Transverse colon (tissue), 4 donors: ENCODE measurements around the gene DRC3. TPM values are rescaled to one million over a fixed set of nuclear protein-coding genes. Genes with fewer than 3 reads are reported as not detected.

Experiments
- DNase-seq: peaks from one replicate; pipeline ENCODE4 v3.0.0-alpha.2; 2019
- H3K27ac ChIP-seq, 4 donors: fragments of 200-600 bp; sonication (generic); 2 replicates each; pipeline ENCODE4 v1.5.1; 2016 to 2018; ENCODE audit warnings: inconsistent platforms in 4 of 4
- H3K27me3 ChIP-seq: fragments of 200-600 bp; sonication (generic); 2 replicates; pipeline ENCODE4 v1.5.1; 2017; ENCODE audit warnings: inconsistent platforms
- H3K36me3 ChIP-seq, 4 donors: fragments of 200-600 bp; sonication (generic); 2 replicates each; pipeline ENCODE4 v1.5.1; 2017 to 2019; ENCODE audit warnings: inconsistent platforms in 4 of 4
- H3K4me1 ChIP-seq, 4 donors: fragments of 200-600 bp; sonication (generic); 2 replicates each; pipeline ENCODE4 v1.5.1; 2017 to 2020; ENCODE audit warnings: inconsistent platforms in 4 of 4
- H3K4me3 ChIP-seq, 4 donors: fragments of 200-600 bp; sonication (generic); 1 replicate in 1 of 4; 2 replicates in 3 of 4; pipeline versions ENCODE4 v1.5.1 to v1.6.1; 2017 to 2019; ENCODE audit warnings: inconsistent platforms in 4 of 4
- H3K9me3 ChIP-seq, 2 donors: fragments of 200-600 bp; sonication (generic); 2 replicates each; pipeline ENCODE4 v1.5.1; 2017 to 2019; ENCODE audit warnings: inconsistent platforms in 2 of 2
- CTCF ChIP-seq, 5 experiments: fragments of 200-600 bp in 3 of 5; fragments of 450-650 bp in 2 of 5; sonication (generic) in 3 of 5; IDR thresholded peaks; 1 replicate in 2 of 5; 2 replicates in 3 of 5; pipeline ENCODE4 v1.5.1; 2016 to 2017; ENCODE audit warnings: antibody characterized with exemption in 5 of 5, inconsistent platforms in 3 of 5, mild to moderate bottlenecking in 2 of 5, moderate library complexity in 1 of 5
- EP300 ChIP-seq: sonication (generic); formaldehyde crosslinking; IDR thresholded peaks from one replicate; pipeline ENCODE4 v1.6.1; 2017; ENCODE audit warnings: antibody characterized with exemption, low read depth
- POLR2A ChIP-seq: fragments of 450-650 bp; IDR thresholded peaks from one replicate; pipeline ENCODE4 v1.6.1; 2016; ENCODE audit warnings: antibody characterized with exemption, mild to moderate bottlenecking, moderate library complexity
- POLR2AphosphoS5 ChIP-seq, 3 donors: sonication (generic); formaldehyde crosslinking; IDR thresholded peaks; one replicate each; pipeline ENCODE4 v1.6.1; 2016; ENCODE audit warnings: antibody characterized with exemption in 3 of 3
- WGBS, 2 donors: methylation state at CpG; one replicate each; pipeline ENCODE4 v1.1.5; 2018; ENCODE audit warnings: low coverage in 1 of 2; 5-methylcytosine and 5-hydroxymethylcytosine counted together
- in situ Hi-C, 4 donors: fragments of 200-750 bp; cut with MboI; loops; one replicate each; pipeline versions ENCODE4 v1.15.0 to v1.15.1; 2017; ENCODE audit warnings: low sequenced_read_pairs in 3 of 4, low pct_ligation_motif_present in 1 of 4, low pct_unique_long_range_greater_than_20kb in 1 of 4
- intact Hi-C: fragments of 100-400 bp; cut with DNase I; formaldehyde crosslinking; loops from one replicate; pipeline ENCODE4 v1.15.1; 2023; ENCODE audit warnings: low total_unique reads
- total RNA-seq, 4 donors: library from RNA; depleted of rRNA; stranded (reverse); fragments of >200 nt; gene quantifications; one replicate each; pipeline ENCODE4 v1.1.0, GENCODE V29; 2016

The DRC3 gene
- total RNA-seq, 4 donors from 2014 or later, result 0.64 to 1.8 (median 0.82) TPM; not detected in 1

- no peak for TF ChIP-seq CTCF (IDR thresholded peaks at IDR 0.05)
- no peak for TF ChIP-seq POLR2AphosphoS5 (IDR thresholded peaks at IDR 0.05)
- no peak for TF ChIP-seq EP300
- no peak for TF ChIP-seq POLR2A
Observed at GRCh38 chr17:18028114-18028951, 55.7 kb downstream of the DRC3 start.

GRCh38 chr17:18028952-18029540 is 56.4 kb downstream of the DRC3 start:
- Histone ChIP-seq H3K4me3 (no peak overlapping the region), H3K36me3 (peaks cover 0 to 5% (median 0%) of the 10 kb centered on the region in 4 donors), H3K9me3 (no peaks in the 10 kb centered on the region), H3K4me1 (peaks cover 0 to 7% (median 0%) of the 10 kb centered on the region in 4 donors), H3K27ac (no peak overlapping the region), H3K27me3 (no peaks in the 10 kb centered on the region)
- no peak for TF ChIP-seq POLR2A
- TF ChIP-seq EP300, result no peak
- no peak for TF ChIP-seq CTCF (IDR thresholded peaks at IDR 0.05)
- TF ChIP-seq POLR2AphosphoS5 (IDR thresholded peaks at IDR 0.05), result no peak
- WGBS, 2 donors, result 90 to 92% methylated on average over 2 to 8 of the region's 8 CpGs
- in situ Hi-C loops (loop anchor here (10.0 to 25.0 kb wide), 5 partner anchors 54 to 354 kb away; partner anchors contain the start of genes DRC3 (in 1 of the 4), RAI1 (in 1 of the 4) and TOM1L2 (in 1 of the 4)), intact Hi-C loops (no loop called here)
- DNase-seq, result no peak

More at GRCh38 chr17:18028114-18028951, 55.7 kb downstream of the DRC3 start:
- Histone ChIP-seq H3K36me3 (peaks cover 0 to 5% (median 0%) of the 10 kb centered on the region in 4 donors), H3K9me3 (no peaks in the 10 kb centered on the region), H3K4me1 (peaks cover 0 to 2% (median 0%) of the 10 kb centered on the region in 4 donors), H3K4me3 (no peak overlapping the region), H3K27me3 (no peaks in the 10 kb centered on the region), H3K27ac (no peak overlapping the region)
- DNase-seq, result no peak
- intact Hi-C loops, result no loop called here
- in situ Hi-C loops, result loop anchor here (10.0 to 25.0 kb wide), 5 partner anchors 54 to 354 kb away; partner anchors contain the start of genes DRC3 (in 1 of the 4), RAI1 (in 1 of the 4) and TOM1L2 (in 1 of the 4)
- 92 to 95% methylated on average over 3 to 11 of the region's 11 CpGs for WGBS, 2 donors

GRCh38 chr17:18031955-18032354 is 59.3 kb downstream of the DRC3 start:
- H3K27me3 ChIP-seq, result no peaks in the 10 kb centered on the region
- no peak for TF ChIP-seq POLR2AphosphoS5 (IDR thresholded peaks at IDR 0.05)
- no peak for TF ChIP-seq POLR2A
- TF ChIP-seq CTCF (IDR thresholded peaks at IDR 0.05), result no peak
- no peak for TF ChIP-seq EP300
- intact Hi-C loops (no loop called here), in situ Hi-C loops (loop anchor here (10.0 to 25.0 kb wide), 5 partner anchors 137 to 347 kb away; partner anchors contain the start of gene RAI1 (in 2 of the 4))
- H3K27ac ChIP-seq, result no peak overlapping the region
- 84% methylated on average over 2 of the region's 2 CpGs; no CpG with 5 or more reads in 1 of the 2 donors for WGBS, 2 donors
- no peak for DNase-seq
- no peaks in the 10 kb centered on the region for H3K36me3 ChIP-seq
- H3K9me3 ChIP-seq, result no peaks in the 10 kb centered on the region
- peaks cover 0 to 9% (median under 1%) of the 10 kb centered on the region in 4 donors for H3K4me1 ChIP-seq
- no peak overlapping the region for H3K4me3 ChIP-seq
